ENCODE results near the gene CALHM2.

DNA sequence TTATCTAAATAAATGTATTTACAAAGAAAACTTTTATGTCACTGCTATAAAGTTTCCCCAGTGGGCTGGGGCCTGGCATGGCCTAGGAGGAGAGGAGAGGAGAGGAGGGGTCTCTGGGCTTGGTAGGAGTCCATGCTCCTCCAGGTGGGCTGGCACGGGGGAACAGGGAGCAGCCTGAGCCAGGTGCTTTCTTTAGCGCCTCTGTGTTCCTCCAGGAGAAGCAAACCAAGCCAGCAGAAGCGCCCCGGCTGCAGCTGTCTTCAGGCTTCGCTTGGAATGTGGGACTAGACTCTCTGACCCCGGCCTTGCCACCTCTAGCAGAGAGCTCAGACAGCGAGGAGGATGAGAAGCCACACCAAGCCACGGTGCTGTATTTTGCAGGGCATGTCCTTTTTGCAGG lies 10.6 kb downstream of the CALHM2 start:
- TF ChIP-seq, protein P1, sequence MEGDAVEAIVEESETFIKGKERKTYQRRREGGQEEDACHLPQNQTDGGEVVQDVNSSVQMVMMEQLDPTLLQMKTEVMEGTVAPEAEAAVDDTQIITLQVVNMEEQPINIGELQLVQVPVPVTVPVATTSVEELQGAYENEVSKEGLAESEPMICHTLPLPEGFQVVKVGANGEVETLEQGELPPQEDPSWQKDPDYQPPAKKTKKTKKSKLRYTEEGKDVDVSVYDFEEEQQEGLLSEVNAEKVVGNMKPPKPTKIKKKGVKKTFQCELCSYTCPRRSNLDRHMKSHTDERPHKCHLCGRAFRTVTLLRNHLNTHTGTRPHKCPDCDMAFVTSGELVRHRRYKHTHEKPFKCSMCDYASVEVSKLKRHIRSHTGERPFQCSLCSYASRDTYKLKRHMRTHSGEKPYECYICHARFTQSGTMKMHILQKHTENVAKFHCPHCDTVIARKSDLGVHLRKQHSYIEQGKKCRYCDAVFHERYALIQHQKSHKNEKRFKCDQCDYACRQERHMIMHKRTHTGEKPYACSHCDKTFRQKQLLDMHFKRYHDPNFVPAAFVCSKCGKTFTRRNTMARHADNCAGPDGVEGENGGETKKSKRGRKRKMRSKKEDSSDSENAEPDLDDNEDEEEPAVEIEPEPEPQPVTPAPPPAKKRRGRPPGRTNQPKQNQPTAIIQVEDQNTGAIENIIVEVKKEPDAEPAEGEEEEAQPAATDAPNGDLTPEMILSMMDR (IDR thresholded peaks at IDR 0.05; ENCODE audit: poor library complexity) = no peak
- TF ChIP-seq EZH2 (IDR thresholded peaks at IDR 0.05; ENCODE audit: borderline replicate concordance) = no peak
